GM12878 (cell line): ENCODE data around the gene IFRD2. TPM values are rescaled to one million over a fixed set of nuclear protein-coding genes. Genes with fewer than 3 reads are reported as not detected.
A peak's percentile ranks its signal among the peaks of the same experiment; 100 is the strongest.

Source experiments
- BACH1 ChIP-seq: fragments of 450-650 bp; IDR thresholded peaks from 2 replicates; pipeline ENCODE4 v1.6.1; 2017; ENCODE audit warnings: mild to moderate bottlenecking, borderline replicate concordance
- BCL11A ChIP-seq: IDR thresholded peaks from 2 replicates; pipeline ENCODE4 v1.6.1; 2011; ENCODE audit warnings: low read depth, low read length
- BHLHE40 ChIP-seq, 2 experiments: fragments of 450-650 bp in 1 of 2; IDR thresholded peaks; 2 replicates each; pipeline ENCODE4 v1.6.1; 2011 to 2017; ENCODE audit warnings: low read depth in 2 of 2, borderline replicate concordance in 1 of 2, improper control_type of control experiment in 1 of 2, low read length in 1 of 2, mild to moderate bottlenecking in 1 of 2
- CREB1 ChIP-seq: IDR thresholded peaks from 2 replicates; pipeline ENCODE4 v1.6.1; 2012; ENCODE audit warnings: low read depth, mild to moderate bottlenecking, inconsistent platforms
- E2F4 ChIP-seq: IDR thresholded peaks from 2 replicates; pipeline ENCODE4 v1.6.1; 2012; ENCODE audit warnings: low read depth, low read length, improper control_type of control experiment
- EZH2 ChIP-seq: IDR thresholded peaks from 2 replicates; pipeline ENCODE4 v1.6.1; 2012; ENCODE audit warnings: low read depth, mild to moderate bottlenecking, control low read depth, inconsistent platforms, low read length, borderline replicate concordance; ENCODE audit not compliant: control insufficient read depth
- FOXK2 ChIP-seq: fragments of 450-650 bp; IDR thresholded peaks from 2 replicates; pipeline ENCODE4 v1.6.1; 2017; ENCODE audit warnings: mild to moderate bottlenecking, moderate library complexity
- IRF5 ChIP-seq: fragments of 450-650 bp; IDR thresholded peaks from 2 replicates; pipeline ENCODE4 v1.6.1; 2017; ENCODE audit warnings: borderline replicate concordance
- MTA2 ChIP-seq: fragments of 450-650 bp; IDR thresholded peaks from 2 replicates; pipeline ENCODE4 v1.6.1; 2016; ENCODE audit warnings: low read depth, mild to moderate bottlenecking, moderate library complexity
- NR2C2 ChIP-seq: IDR thresholded peaks from 2 replicates; pipeline ENCODE4 v1.6.1; 2011; ENCODE audit warnings: borderline replicate concordance, low read depth; ENCODE audit not compliant: control insufficient read depth, insufficient read length
- PKNOX1 ChIP-seq: fragments of 450-650 bp; IDR thresholded peaks from 2 replicates; pipeline ENCODE4 v1.6.1; 2016; ENCODE audit warnings: mild to moderate bottlenecking
- RELA ChIP-seq: fragments of 450-650 bp; IDR thresholded peaks from 2 replicates; pipeline ENCODE4 v1.8.0; 2014; ENCODE audit warnings: borderline replicate concordance; ENCODE audit not compliant: partially characterized antibody
- SIX5 ChIP-seq: IDR thresholded peaks from 2 replicates; pipeline ENCODE4 v1.6.1; 2011; ENCODE audit warnings: mild to moderate bottlenecking, low read depth, low read length, moderate library complexity; ENCODE audit not compliant: severe bottlenecking
- SMAD1 ChIP-seq: fragments of 450-650 bp; IDR thresholded peaks from 2 replicates; pipeline ENCODE4 v1.6.1; 2018; ENCODE audit warnings: mild to moderate bottlenecking, low read depth; ENCODE audit not compliant: partially characterized antibody
- SMAD5 ChIP-seq: IDR thresholded peaks from 2 replicates; pipeline ENCODE4 v1.6.1; 2016; ENCODE audit warnings: antibody characterized with exemption, low read depth
- SREBF1 ChIP-seq: IDR thresholded peaks from 2 replicates; pipeline ENCODE4 v1.6.1; 2012; ENCODE audit warnings: mild to moderate bottlenecking, low read length
- SRF ChIP-seq, 2 experiments: IDR thresholded peaks; 2 replicates each; pipeline ENCODE4 v1.6.1; 2011; ENCODE audit warnings: low read depth in 2 of 2, low read length in 2 of 2, mild to moderate bottlenecking in 1 of 2, moderate library complexity in 1 of 2
- TCF12 ChIP-seq: IDR thresholded peaks from 2 replicates; pipeline ENCODE4 v1.6.1; 2011; ENCODE audit warnings: low read depth, mild to moderate bottlenecking, low read length
- USF2 ChIP-seq: IDR thresholded peaks from 2 replicates; pipeline ENCODE4 v1.6.1; 2011; ENCODE audit warnings: low read depth, low read length, improper control_type of control experiment, borderline replicate concordance
- ZNF687 ChIP-seq: fragments of 450-650 bp; IDR thresholded peaks from 2 replicates; pipeline ENCODE4 v1.6.1; 2017; ENCODE audit warnings: mild to moderate bottlenecking, moderate library complexity
- ZZZ3 ChIP-seq: IDR thresholded peaks from 2 replicates; pipeline ENCODE4 v1.6.1; 2011; ENCODE audit warnings: low read depth; ENCODE audit not compliant: control insufficient read depth, insufficient read length
- polyA plus RNA-seq, 11 experiments: library from polyadenylated mRNA; depleted of rRNA in 4 of 11; unstranded in 6 of 11; stranded (reverse) in 5 of 11; fragments of >200 nt; fragmentation: Nextera tagmentation in 4 of 11; fragmentation: Illumina TruSeq in 1 of 11; extraction: Ambion mirVana in 4 of 11; extraction: Trizol in 1 of 11; gene quantifications; 1 replicate in 1 of 11; 2 replicates in 10 of 11; pipeline versions ENCODE4 v1.2.1 to v1.2.3, GENCODE V29; 2011 to 2016; ENCODE audit warnings: inconsistent platforms in 2 of 11, missing spikeins in 2 of 11, low read depth in 1 of 11
- total RNA-seq, 4 experiments: library from RNA; depleted of rRNA in 3 of 4; stranded (reverse); fragments of >200 nt in 3 of 4; fragmentation: Illumina TruSeq in 1 of 4; extraction: Trizol in 1 of 4; gene quantifications; 2 replicates each; pipeline versions ENCODE4 v1.2.1 to v1.2.3, GENCODE V29; 2013 to 2021

Gene IFRD2
- total and polyA plus RNA-seq, 10 of the 15 experiments (the other 5 are each of a cell fraction or from before 2014, with no cell fraction given) = 19.1 to 153 (median 80.3) TPM

- TF ChIP-seq PKNOX1 (no peak), SMAD5 (no peak), BCL11A (no peak; the same call in 1 of the 2 replicates), BACH1 (no peak), NR2C2 (no peak), BHLHE40 (IDR thresholded peaks at IDR 0.05; ENCODE audit: borderline replicate concordance in 1 of 2, low read depth in 2 of 2, low read length in 1 of 2) (peak; percentile 90 to 95), MTA2 (peak; percentile 44; the same call in 1 of the 2 replicates), RELA (no peak), FOXK2 (no peak), ZZZ3 (no peak), E2F4 (no peak), USF2 (no peak), ZNF687 (no peak), SREBF1 (no peak), SMAD1 (no peak), TCF12 (peak; percentile 67; the same call in 1 of the 2 replicates), SIX5 (no peak), SRF (IDR thresholded peaks at IDR 0.05; ENCODE audit: low read depth in 2 of 2, low read length in 2 of 2) (no peak), IRF5 (no peak), EZH2 (no peak), CREB1 (peak; percentile 68; the same call in 1 of the 2 replicates)
These were observed 46.3 kb downstream of the IFRD2 start (continued) for GRCh38 chr3:50245831-50246516.
